HepG2 (cell line): ENCODE data around the gene PARP15. TPM values are rescaled to one million over a fixed set of nuclear protein-coding genes. Genes with fewer than 3 reads are reported as not detected.

Experiments used
- KDM3A ChIP-seq: IDR thresholded peaks from 2 replicates; pipeline ENCODE4 v1.6.1; 2018; ENCODE audit warnings: low read depth, missing compliant biosample characterization
- SAP130 ChIP-seq: IDR thresholded peaks from 2 replicates; pipeline ENCODE4 v1.6.1; 2016; ENCODE audit warnings: low read depth
- ZNF367 ChIP-seq: sonication (generic); formaldehyde crosslinking; IDR thresholded peaks from 2 replicates; pipeline ENCODE4 v1.4.0; 2020; ENCODE audit warnings: missing genetic modification reagents, borderline replicate concordance
- ZNF44 ChIP-seq: sonication (generic); formaldehyde crosslinking; IDR thresholded peaks from 2 replicates; pipeline ENCODE4 v1.5.1; 2020; ENCODE audit warnings: mild to moderate bottlenecking, missing genetic modification reagents
- ZNF609 ChIP-seq: sonication (generic); formaldehyde crosslinking; IDR thresholded peaks from 2 replicates; pipeline ENCODE4 v1.4.0; 2020; ENCODE audit warnings: mild to moderate bottlenecking, missing genetic modification reagents, borderline replicate concordance
- polyA plus RNA-seq, 8 experiments: library from polyadenylated mRNA; depleted of rRNA in 3 of 8; stranded (reverse) in 7 of 8; unstranded in 1 of 8; fragments of >200 nt; fragmentation: Illumina TruSeq in 4 of 8; extraction: Trizol in 4 of 8; gene quantifications; 2 replicates each; pipeline versions ENCODE4 v1.2.1 to v1.2.3, GENCODE V29; 2011 to 2016; ENCODE audit warnings: low read depth in 4 of 8, missing spikeins in 1 of 8, mixed read lengths in 1 of 8; ENCODE audit not compliant: insufficient read depth in 1 of 8
- total RNA-seq, 5 experiments: library from RNA; depleted of rRNA; stranded (reverse); fragments of >200 nt; fragmentation: Illumina TruSeq; extraction: Trizol; gene quantifications; 2 replicates each; pipeline ENCODE4 v1.2.3, GENCODE V29; 2016; ENCODE audit warnings: low read depth in 1 of 5
- TF ChIP-seq, protein P1 (sequence below): sonication (generic); formaldehyde crosslinking; IDR thresholded peaks from 2 replicates; pipeline ENCODE4 v1.4.0; 2020; ENCODE audit warnings: missing genetic modification reagents

Gene PARP15
- total and polyA plus RNA-seq, 2 of the 13 experiments (the other 11 are each of a cell fraction or from before 2014, with no cell fraction given) = 0.02 TPM; not detected in 1

- TF ChIP-seq, protein P1, sequence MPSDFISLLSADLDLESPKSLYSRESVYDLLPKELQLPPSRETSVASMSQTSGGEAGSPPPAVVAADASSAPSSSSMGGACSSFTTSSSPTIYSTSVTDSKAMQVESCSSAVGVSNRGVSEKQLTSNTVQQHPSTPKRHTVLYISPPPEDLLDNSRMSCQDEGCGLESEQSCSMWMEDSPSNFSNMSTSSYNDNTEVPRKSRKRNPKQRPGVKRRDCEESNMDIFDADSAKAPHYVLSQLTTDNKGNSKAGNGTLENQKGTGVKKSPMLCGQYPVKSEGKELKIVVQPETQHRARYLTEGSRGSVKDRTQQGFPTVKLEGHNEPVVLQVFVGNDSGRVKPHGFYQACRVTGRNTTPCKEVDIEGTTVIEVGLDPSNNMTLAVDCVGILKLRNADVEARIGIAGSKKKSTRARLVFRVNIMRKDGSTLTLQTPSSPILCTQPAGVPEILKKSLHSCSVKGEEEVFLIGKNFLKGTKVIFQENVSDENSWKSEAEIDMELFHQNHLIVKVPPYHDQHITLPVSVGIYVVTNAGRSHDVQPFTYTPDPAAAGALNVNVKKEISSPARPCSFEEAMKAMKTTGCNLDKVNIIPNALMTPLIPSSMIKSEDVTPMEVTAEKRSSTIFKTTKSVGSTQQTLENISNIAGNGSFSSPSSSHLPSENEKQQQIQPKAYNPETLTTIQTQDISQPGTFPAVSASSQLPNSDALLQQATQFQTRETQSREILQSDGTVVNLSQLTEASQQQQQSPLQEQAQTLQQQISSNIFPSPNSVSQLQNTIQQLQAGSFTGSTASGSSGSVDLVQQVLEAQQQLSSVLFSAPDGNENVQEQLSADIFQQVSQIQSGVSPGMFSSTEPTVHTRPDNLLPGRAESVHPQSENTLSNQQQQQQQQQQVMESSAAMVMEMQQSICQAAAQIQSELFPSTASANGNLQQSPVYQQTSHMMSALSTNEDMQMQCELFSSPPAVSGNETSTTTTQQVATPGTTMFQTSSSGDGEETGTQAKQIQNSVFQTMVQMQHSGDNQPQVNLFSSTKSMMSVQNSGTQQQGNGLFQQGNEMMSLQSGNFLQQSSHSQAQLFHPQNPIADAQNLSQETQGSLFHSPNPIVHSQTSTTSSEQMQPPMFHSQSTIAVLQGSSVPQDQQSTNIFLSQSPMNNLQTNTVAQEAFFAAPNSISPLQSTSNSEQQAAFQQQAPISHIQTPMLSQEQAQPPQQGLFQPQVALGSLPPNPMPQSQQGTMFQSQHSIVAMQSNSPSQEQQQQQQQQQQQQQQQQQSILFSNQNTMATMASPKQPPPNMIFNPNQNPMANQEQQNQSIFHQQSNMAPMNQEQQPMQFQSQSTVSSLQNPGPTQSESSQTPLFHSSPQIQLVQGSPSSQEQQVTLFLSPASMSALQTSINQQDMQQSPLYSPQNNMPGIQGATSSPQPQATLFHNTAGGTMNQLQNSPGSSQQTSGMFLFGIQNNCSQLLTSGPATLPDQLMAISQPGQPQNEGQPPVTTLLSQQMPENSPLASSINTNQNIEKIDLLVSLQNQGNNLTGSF (CRISPR knock-in tag) = no peak
- TF ChIP-seq ZNF609 (CRISPR knock-in tag) (no peak), KDM3A (CRISPR knock-in tag) (no peak), ZNF367 (CRISPR knock-in tag) (no peak), ZNF44 (CRISPR knock-in tag) (no peak), SAP130 (CRISPR knock-in tag) (no peak)
These were observed 45.8 kb downstream of the PARP15 start (continued) for GRCh38 chr3:122623031-122623829.
